ENCODE results near the gene MARCKS. TPM values are rescaled to one million over a fixed set of nuclear protein-coding genes. Genes with fewer than 3 reads are reported as not detected.

The MARCKS gene
- total RNA-seq, 2 experiments from 2014 or later = 0.08 to 0.11 TPM

Other genes with a start within 250 kb of the MARCKS start
- 100 to 1,000 TPM; 119 TPM for gene HDAC2, start 113.8 kb downstream of the MARCKS start, total RNA-seq